HUDEP-2 (cell line): ENCODE results near the gene PSMB11.

Experiments
- DNase-seq, 76 experiments: peaks; one replicate each; lab custom pipeline; 2025; ENCODE audit not compliant: unreplicated experiment in 76 of 76; lab: John Stamatoyannopoulos, UW

Gene PSMB11

DNA sequence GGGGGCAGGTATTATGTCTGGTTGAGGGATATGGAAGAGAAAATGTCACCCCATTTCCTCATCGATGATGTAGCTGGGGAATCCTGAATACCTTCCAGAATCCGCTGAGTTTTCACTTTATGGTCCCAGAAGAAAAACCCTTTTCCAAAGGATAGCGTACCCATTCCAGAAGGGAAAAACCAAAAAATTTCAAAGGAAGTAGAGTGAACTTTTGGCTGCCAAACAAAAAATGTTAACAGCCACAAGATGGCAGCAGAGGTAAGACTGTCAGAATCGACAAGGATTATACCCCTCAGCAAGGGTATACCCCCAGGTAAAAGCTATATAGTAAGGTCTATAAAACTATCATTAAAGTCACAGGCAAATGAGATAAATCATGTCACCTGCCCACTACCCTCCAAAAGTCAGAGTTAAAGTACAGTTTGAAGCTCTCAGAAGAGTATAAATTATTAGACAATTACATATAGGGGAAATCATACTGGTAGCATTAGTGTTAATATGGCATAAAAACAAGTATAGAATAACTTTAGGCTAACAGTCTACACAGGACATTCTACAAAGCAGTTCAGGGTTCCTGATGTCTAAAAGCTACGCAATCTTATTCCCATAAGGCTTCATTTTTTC lies 34.9 kb downstream of the PSMB11 start:
- no peak for DNase-seq

DNA sequence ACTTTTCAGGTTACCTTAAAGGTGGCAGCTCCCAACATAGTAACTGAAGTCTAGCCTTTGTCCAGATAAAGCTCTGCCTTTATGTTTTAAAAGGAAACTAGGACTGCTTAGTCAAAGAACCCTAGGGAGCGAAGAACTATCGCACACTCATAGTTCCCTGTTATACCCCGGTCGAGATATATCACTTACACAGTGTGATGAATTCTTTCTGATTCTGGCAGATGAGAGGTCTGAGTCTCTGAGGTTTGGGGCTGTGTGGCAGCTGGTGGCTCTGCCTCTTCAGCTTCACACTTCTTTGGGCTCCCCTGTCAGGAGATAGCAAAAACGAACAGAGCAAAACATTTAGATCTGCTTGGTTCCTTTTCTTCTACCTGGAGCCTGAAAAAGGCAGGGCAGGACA lies 36.0 kb downstream of the PSMB11 start:
- DNase-seq = no peak

DNA sequence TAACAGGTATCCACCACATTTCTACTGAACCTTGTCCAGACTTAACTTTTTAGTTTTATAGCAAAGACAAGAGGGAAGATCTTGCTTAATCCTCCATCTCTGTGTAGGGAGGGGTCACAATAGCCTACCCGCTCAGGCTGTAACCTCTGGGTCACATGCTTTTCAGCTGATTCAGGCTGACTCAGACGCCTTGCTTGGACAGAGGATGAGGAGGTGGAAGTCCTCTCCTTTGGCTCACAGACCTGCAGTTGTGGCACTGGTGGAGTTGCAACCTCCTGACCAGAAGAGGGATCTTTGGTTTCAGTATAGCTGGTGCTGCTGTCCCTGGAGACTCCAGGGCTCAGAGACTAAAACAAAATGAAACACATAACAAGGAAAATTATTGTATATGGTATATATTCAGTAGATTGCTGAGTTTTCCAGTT lies 36.7 kb downstream of the PSMB11 start:
- no peak for DNase-seq

GRCh38 chr14:23079716-23080115 lies 37.7 kb downstream of the PSMB11 start:
- DNase-seq = no peak

GRCh38 chr14:23080474-23080873 lies 38.5 kb downstream of the PSMB11 start:
- no peak for DNase-seq

- DNase-seq = no peak
Measured at GRCh38 chr14:23085458-23085857, 43.4 kb downstream of the PSMB11 start.

- DNase-seq = no peak
Measured at GRCh38 chr14:23086565-23086964, 44.6 kb downstream of the PSMB11 start.

DNA sequence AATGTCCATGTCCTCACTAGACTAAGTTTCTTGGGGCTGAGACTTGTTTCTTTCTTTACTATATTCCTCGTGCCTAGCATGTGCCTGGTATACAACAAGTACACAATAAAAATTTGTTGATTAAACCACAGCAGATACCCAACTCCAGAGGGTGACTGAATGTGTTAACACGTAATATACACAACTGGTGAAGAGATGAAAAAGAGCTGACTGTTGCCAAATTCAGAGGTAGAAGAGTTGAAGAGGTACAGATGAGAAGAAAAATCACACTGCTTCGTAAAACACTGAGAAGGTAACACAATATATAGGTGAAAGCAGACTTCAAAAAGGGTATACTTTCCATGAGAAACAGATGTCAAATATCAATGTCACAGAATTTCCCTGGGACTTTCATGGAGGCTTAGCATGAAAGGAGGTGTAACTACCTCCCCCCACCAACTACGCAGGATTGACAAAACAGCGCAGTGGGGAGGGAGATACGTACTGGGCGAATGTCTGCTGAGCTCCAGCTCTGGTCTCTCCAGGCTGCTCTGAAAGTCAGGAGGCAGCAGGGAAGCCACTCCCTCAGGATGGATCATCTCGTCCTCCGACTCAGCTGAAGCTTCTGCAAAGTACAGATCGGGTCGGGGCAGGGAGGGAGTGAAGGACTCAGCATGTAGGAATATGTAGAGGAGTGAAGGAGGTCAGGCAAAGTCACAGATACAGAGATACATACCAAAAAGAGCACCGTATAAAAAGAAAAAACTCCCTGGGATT lies 47.7 kb downstream of the PSMB11 start:
- no peak for DNase-seq

DNA sequence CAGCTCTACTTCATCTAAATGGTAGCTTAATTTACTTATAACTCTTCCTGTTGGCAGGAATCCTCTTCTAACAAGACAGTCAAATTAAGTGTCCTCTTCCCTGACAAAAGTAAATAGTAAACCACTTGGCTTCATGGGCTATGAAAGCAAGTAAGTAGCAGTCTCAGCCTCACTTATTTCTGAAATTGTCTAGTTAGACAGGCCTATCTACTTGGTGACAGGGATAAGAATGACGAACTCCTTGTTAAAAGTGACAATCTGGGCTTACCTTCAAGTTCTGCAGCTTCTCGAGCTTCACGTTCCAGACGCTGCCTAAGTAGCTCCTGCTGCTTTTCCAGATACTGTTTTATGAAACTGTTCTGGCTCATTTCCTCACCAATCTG lies 48.2 kb downstream of the PSMB11 start:
- DNase-seq = no peak

DNA sequence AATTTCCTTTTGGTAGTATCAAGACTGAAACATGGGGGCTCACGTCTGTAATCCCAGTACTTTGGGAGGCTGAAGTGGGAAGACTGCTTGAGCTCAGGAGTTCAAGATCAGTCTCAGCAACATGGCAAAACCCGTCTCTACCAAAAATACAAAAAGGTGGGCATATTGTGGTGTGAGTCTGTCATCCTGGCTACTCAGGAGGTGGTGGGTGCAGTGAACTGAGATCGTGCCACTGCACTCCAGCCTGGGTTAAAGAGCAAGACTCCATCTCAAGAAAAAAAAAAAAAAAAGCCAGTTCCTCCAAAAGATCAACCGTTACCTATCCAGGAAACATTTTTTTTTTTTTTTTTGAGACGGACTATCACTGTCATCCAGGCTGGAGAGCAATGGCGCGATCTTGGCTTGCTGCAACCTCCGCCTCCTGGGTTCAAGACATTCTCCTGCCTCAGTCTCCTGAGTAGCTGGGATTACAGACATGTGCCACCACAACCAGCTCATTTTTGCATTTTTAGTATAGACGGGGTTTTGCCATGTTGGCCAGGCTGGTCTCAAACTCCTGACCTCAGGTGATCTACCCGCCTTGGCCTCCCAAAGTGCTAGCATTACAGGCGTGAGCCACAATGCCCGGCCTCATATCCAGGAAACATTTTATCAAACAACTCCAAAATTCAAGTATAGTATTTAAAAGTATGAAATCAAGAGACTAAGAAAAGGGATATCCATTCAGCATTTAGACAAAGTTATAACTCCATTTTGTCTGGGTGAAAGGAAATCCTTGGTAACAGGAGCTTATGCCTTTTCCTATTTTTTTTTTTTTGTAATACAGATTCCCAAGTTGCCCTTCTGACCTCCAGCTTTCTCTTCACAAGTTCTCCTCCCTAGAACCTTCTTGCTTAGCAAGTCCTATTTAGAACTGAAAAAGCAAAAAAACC lies 49.5 kb downstream of the PSMB11 start:
- no peak for DNase-seq

DNA sequence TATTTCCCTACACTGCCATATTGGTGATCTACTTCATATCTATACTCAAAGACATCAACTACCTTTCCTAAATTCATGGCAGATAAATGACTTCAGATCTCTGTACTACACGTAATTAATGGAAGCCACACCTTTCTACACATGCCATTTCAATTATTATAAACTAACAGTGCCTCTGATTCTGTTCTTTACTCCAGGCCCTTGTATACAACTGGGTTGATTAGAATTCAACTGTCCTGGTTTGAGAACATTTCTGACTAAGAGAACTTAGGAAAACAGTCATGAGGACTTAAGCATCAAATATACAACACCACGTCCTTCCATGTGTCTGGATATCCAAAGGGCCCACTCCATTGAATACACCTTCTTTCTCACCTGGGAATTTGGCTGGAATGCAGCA lies 51.1 kb downstream of the PSMB11 start:
- no peak for DNase-seq

GRCh38 chr14:23093526-23093925 lies 51.5 kb downstream of the PSMB11 start:
- no peak for DNase-seq
